H9 (cell line): Measurements from ENCODE around the gene SDK1. TPM values are rescaled to one million over a fixed set of nuclear protein-coding genes. Genes with fewer than 3 reads are reported as not detected.

Experiments
- DNase-seq: peaks from one replicate; pipeline ENCODE4 v3.0.0-alpha.2; 2017
- H2AFZ ChIP-seq: one replicate; pipeline ENCODE4 v1.6.1; 2013; ENCODE audit warnings: mild to moderate bottlenecking, low read length, control low read depth, moderate library complexity
- H2AK5ac ChIP-seq: 2 replicates; pipeline ENCODE4 v1.6.1; 2013; ENCODE audit warnings: low read length, control low read depth, mixed read lengths; ENCODE audit not compliant: insufficient read length
- H2BK120ac ChIP-seq: one replicate; pipeline ENCODE4 v1.6.1; 2013; ENCODE audit warnings: low read depth, mild to moderate bottlenecking, low read length, control low read depth, inconsistent platforms; ENCODE audit not compliant: poor library complexity, severe bottlenecking
- H2BK12ac ChIP-seq: 2 replicates; pipeline ENCODE4 v1.6.1; 2013; ENCODE audit warnings: low read length, control low read depth, mixed read lengths, low read depth; ENCODE audit not compliant: insufficient read length
- H2BK15ac ChIP-seq: 2 replicates; pipeline ENCODE4 v1.6.1; 2013; ENCODE audit warnings: low read depth, low read length, control low read depth
- H2BK20ac ChIP-seq: one replicate; pipeline ENCODE4 v1.6.1; 2013; ENCODE audit warnings: low read depth, mild to moderate bottlenecking, low read length, control low read depth, inconsistent platforms; ENCODE audit not compliant: poor library complexity, severe bottlenecking
- H2BK5ac ChIP-seq: 2 replicates; pipeline ENCODE4 v1.6.1; 2013; ENCODE audit warnings: low read length, control low read depth, mixed read lengths; ENCODE audit not compliant: insufficient read length
- H3K14ac ChIP-seq: 2 replicates; pipeline ENCODE4 v1.6.1; 2013; ENCODE audit warnings: low read length, control low read depth; ENCODE audit not compliant: insufficient read depth
- H3K18ac ChIP-seq: 2 replicates; pipeline ENCODE4 v1.6.1; 2013; ENCODE audit warnings: low read depth, mild to moderate bottlenecking, mixed read lengths, low read length, control low read depth; ENCODE audit not compliant: insufficient read length
- H3K23ac ChIP-seq: 2 replicates; pipeline ENCODE4 v1.6.1; 2013; ENCODE audit warnings: low read length, control low read depth, mixed read lengths, low read depth; ENCODE audit not compliant: insufficient read length
- H3K23me2 ChIP-seq: 2 replicates; pipeline ENCODE4 v1.6.1; 2013; ENCODE audit warnings: low read depth, mild to moderate bottlenecking, mixed read lengths, low read length, control low read depth; ENCODE audit not compliant: insufficient read length, poor library complexity, severe bottlenecking
- H3K27ac ChIP-seq: 2 replicates; pipeline ENCODE4 v1.5.1; 2013; ENCODE audit warnings: low read length, control low read depth, mixed read lengths, low read depth; ENCODE audit not compliant: insufficient read length
- H3K27me3 ChIP-seq: 2 replicates; pipeline ENCODE4 v1.6.1; 2013; ENCODE audit warnings: low read length, control low read depth, inconsistent platforms; ENCODE audit not compliant: insufficient read depth
- H3K4ac ChIP-seq: 2 replicates; pipeline ENCODE4 v1.6.1; 2013; ENCODE audit warnings: low read depth, mild to moderate bottlenecking, control low read depth, inconsistent platforms, low read length, moderate library complexity
- H3K4me1 ChIP-seq: 2 replicates; pipeline ENCODE4 v1.6.1; 2013; ENCODE audit warnings: low read length, control low read depth, inconsistent platforms; ENCODE audit not compliant: insufficient read depth
- H3K4me2 ChIP-seq: 2 replicates; pipeline ENCODE4 v1.6.1; 2013; ENCODE audit warnings: low read length, control low read depth, mixed read lengths; ENCODE audit not compliant: insufficient read length, insufficient read depth
- H3K56ac ChIP-seq: 2 replicates; pipeline ENCODE4 v1.6.1; 2013; ENCODE audit warnings: low read depth, mild to moderate bottlenecking, mixed read lengths, low read length, control low read depth; ENCODE audit not compliant: insufficient read length
- H3K79me1 ChIP-seq: 2 replicates; pipeline ENCODE4 v1.6.1; 2013; ENCODE audit warnings: low read depth, mild to moderate bottlenecking, moderate library complexity, low read length, control low read depth, inconsistent platforms; ENCODE audit not compliant: insufficient read depth, poor library complexity, severe bottlenecking
- H3K79me2 ChIP-seq: 2 replicates; pipeline ENCODE4 v1.6.1; 2013; ENCODE audit warnings: low read length, control low read depth, inconsistent platforms; ENCODE audit not compliant: insufficient read depth
- H3K9ac ChIP-seq: 2 replicates; pipeline ENCODE4 v1.6.1; 2013; ENCODE audit warnings: low read length, control low read depth, mixed read lengths; ENCODE audit not compliant: insufficient read length; ENCODE audit errors: extremely low read depth
- H3K9me3 ChIP-seq: one replicate; pipeline ENCODE4 v1.6.1; 2013; ENCODE audit warnings: low read depth, low read length, inconsistent platforms; ENCODE audit not compliant: control insufficient read depth
- H3T11ph ChIP-seq: one replicate; pipeline ENCODE4 v1.6.1; 2013; ENCODE audit warnings: mild to moderate bottlenecking, low read length, control low read depth, inconsistent platforms
- H4K20me1 ChIP-seq: one replicate; pipeline ENCODE4 v1.6.1; 2013; ENCODE audit not compliant: control insufficient read depth, insufficient read length, insufficient read depth
- H4K5ac ChIP-seq: 2 replicates; pipeline ENCODE4 v1.6.1; 2013; ENCODE audit warnings: low read depth, mild to moderate bottlenecking, mixed read lengths, low read length, control low read depth; ENCODE audit not compliant: insufficient read length
- H4K8ac ChIP-seq: replicated peaks from 2 replicates; pipeline ENCODE4 v1.6.1; 2013; ENCODE audit warnings: low read length, control low read depth, mixed read lengths, low read depth; ENCODE audit not compliant: insufficient read length
- H4K91ac ChIP-seq: 2 replicates; pipeline ENCODE4 v1.6.1; 2013; ENCODE audit warnings: low read depth, mild to moderate bottlenecking, moderate library complexity, mixed read lengths, low read length, control low read depth; ENCODE audit not compliant: insufficient read length
- H3K27ac Mint-ChIP-seq, 3 experiments: 2 replicates in 2 of 3; 3 replicates in 1 of 3; pipeline ENCODE4 v1.8.0; 2020 to 2021; ENCODE audit warnings: mixed read lengths in 3 of 3, mild to moderate bottlenecking in 1 of 3, moderate library complexity in 1 of 3
- H3K27me3 Mint-ChIP-seq: 2 replicates; pipeline ENCODE4 v1.8.0; 2021; ENCODE audit warnings: low read depth, mild to moderate bottlenecking, moderate library complexity, mixed read lengths
- H3K36me3 Mint-ChIP-seq, 3 experiments: 2 replicates in 2 of 3; 3 replicates in 1 of 3; pipeline ENCODE4 v1.8.0; 2020 to 2021; ENCODE audit warnings: low read depth in 3 of 3, mixed read lengths in 3 of 3; ENCODE audit not compliant: insufficient read depth in 1 of 3
- H3K4me1 Mint-ChIP-seq, 2 experiments: 2 replicates each; pipeline ENCODE4 v1.8.0; 2020; ENCODE audit warnings: mixed read lengths in 2 of 2
- H3K4me3 Mint-ChIP-seq, 2 experiments: 2 replicates in 1 of 2; 3 replicates in 1 of 2; pipeline ENCODE4 v1.8.0; 2020 to 2021; ENCODE audit warnings: mild to moderate bottlenecking in 2 of 2, mixed read lengths in 2 of 2, moderate library complexity in 1 of 2
- H3K9me3 Mint-ChIP-seq, 2 experiments: 2 replicates in 1 of 2; 3 replicates in 1 of 2; pipeline ENCODE4 v1.8.0; 2020; ENCODE audit warnings: mild to moderate bottlenecking in 2 of 2, mixed read lengths in 2 of 2, moderate library complexity in 1 of 2
- WGBS: extraction: QIAGEN DNeasy Blood & Tissue Kit; methylation state at CpG from one replicate; pipeline ENCODE4 v1.1.7; 2013; ENCODE audit warnings: missing lambda C conversion rate, low lambda C conversion rate, mixed read lengths; ENCODE audit not compliant: insufficient read length; ENCODE audit errors: extremely low coverage; 5-methylcytosine and 5-hydroxymethylcytosine counted together
- total RNA-seq: library from RNA; stranded (reverse); gene quantifications from 2 replicates; pipeline ENCODE4 v1.2.1, GENCODE V29; 2021
- TF ChIP-seq, protein P1 (sequence below): fragments of 200-600 bp; sonication (generic); conservative IDR thresholded peaks from 3 replicates; pipeline ENCODE4 v1.8.0; 2021; ENCODE audit warnings: antibody characterized with exemption, mild to moderate bottlenecking

Gene SDK1
- total RNA-seq, 1 experiment from 2014 or later: 8.7 TPM

DNA sequence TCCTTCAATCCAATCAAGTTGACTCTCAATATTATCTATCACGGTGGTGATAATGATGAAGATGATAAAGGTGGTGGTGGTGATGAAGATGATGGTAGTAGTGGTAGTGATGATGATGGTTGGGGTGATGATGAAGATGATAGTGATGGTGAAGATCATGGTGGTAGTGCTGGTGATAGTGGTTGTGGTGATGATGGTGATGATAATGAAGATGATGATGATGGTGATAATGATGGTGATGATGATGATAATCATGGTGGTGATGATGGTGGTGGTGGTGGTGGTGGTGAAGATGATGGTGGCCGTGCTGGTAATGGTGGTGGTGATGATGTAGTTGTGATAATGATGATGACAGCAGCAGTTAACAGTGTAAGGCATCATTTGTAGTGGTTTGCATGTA, 29.8 kb upstream of the SDK1 start:
- H3K27me3 Mint-ChIP-seq: no peaks in the 10 kb centered on the region; the same call in none of the 2 replicates
- TF ChIP-seq, protein P1, sequence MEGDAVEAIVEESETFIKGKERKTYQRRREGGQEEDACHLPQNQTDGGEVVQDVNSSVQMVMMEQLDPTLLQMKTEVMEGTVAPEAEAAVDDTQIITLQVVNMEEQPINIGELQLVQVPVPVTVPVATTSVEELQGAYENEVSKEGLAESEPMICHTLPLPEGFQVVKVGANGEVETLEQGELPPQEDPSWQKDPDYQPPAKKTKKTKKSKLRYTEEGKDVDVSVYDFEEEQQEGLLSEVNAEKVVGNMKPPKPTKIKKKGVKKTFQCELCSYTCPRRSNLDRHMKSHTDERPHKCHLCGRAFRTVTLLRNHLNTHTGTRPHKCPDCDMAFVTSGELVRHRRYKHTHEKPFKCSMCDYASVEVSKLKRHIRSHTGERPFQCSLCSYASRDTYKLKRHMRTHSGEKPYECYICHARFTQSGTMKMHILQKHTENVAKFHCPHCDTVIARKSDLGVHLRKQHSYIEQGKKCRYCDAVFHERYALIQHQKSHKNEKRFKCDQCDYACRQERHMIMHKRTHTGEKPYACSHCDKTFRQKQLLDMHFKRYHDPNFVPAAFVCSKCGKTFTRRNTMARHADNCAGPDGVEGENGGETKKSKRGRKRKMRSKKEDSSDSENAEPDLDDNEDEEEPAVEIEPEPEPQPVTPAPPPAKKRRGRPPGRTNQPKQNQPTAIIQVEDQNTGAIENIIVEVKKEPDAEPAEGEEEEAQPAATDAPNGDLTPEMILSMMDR: no peak
- H3K27ac Mint-ChIP-seq: no peak overlapping the region
- Histone ChIP-seq H3K4me2 (no peak overlapping the region), H3K27ac (no peak overlapping the region), H4K91ac (no peak overlapping the region), H2AK5ac (no peak overlapping the region), H3K56ac (no peak overlapping the region), H3K27me3 (no peaks in the 10 kb centered on the region), H3K9ac (no peak overlapping the region), H3K79me1 (no peaks in the 10 kb centered on the region), H2BK120ac (no peak overlapping the region), H3T11ph (no peak overlapping the region), H3K9me3 (no peaks in the 10 kb centered on the region), H3K4me1 (no peaks in the 10 kb centered on the region), H2AFZ (no peak overlapping the region), H3K23me2 (no peaks in the 10 kb centered on the region), H3K18ac (no peak overlapping the region), H2BK12ac (no peak overlapping the region), H3K4ac (no peak overlapping the region), H4K5ac (no peak overlapping the region), H3K79me2 (no peaks in the 10 kb centered on the region), H2BK5ac (no peak overlapping the region), H4K20me1 (no peaks in the 10 kb centered on the region), H4K8ac (no peak overlapping the region), H3K23ac (no peak overlapping the region), H2BK20ac (no peak overlapping the region), H2BK15ac (no peak overlapping the region), H3K14ac (no peak overlapping the region)
- peaks cover 0 to 3% of the 10 kb centered on the region in 2 experiments; a peak in 2 of 4 replicates for H3K4me1 Mint-ChIP-seq
- H3K36me3 Mint-ChIP-seq: no peaks in the 10 kb centered on the region
- no peak overlapping the region for H3K4me3 Mint-ChIP-seq
- WGBS: no CpG with 5 or more reads among the region's 2 CpGs
- no peak for DNase-seq
- no peaks in the 10 kb centered on the region for H3K9me3 Mint-ChIP-seq
